Tibial nerve (tissue), 4 donors: ENCODE results near the gene DNAJA3. TPM values are rescaled to one million over a fixed set of nuclear protein-coding genes. Genes with fewer than 3 reads are reported as not detected.

Source experiments
- DNase-seq, 2 donors: peaks; one replicate each; pipeline ENCODE4 v3.0.0-alpha.2; 2019; ENCODE audit warnings: low spot score in 2 of 2
- H3K27ac ChIP-seq, 4 donors: fragments of 200-600 bp; sonication (generic) in 3 of 4; one replicate each; pipeline ENCODE4 v1.5.1; 2017 to 2019; ENCODE audit warnings: mild to moderate bottlenecking in 1 of 4
- H3K27me3 ChIP-seq, 2 donors: fragments of 200-600 bp; sonication (generic) in 1 of 2; one replicate each; pipeline versions ENCODE4 v1.5.1 to v1.6.0; 2017 to 2019
- H3K36me3 ChIP-seq, 3 donors: fragments of 200-600 bp; sonication (generic); one replicate each; pipeline ENCODE4 v1.5.1; 2018 to 2019
- H3K4me1 ChIP-seq, 4 donors: fragments of 200-600 bp; sonication (generic) in 3 of 4; one replicate each; pipeline ENCODE4 v1.5.1; 2017 to 2019
- H3K4me3 ChIP-seq, 4 donors: fragments of 200-600 bp; sonication (generic) in 3 of 4; one replicate each; pipeline ENCODE4 v1.5.1; 2017 to 2019; ENCODE audit warnings: mild to moderate bottlenecking in 1 of 4, moderate library complexity in 1 of 4
- H3K9me3 ChIP-seq, 4 donors: fragments of 200-600 bp; sonication (generic) in 3 of 4; one replicate each; pipeline ENCODE4 v1.5.1; 2017 to 2019
- EP300 ChIP-seq, 2 donors: sonication (generic); formaldehyde crosslinking; IDR thresholded peaks; one replicate each; pipeline ENCODE4 v1.6.1; 2017; ENCODE audit warnings: antibody characterized with exemption in 2 of 2, mild to moderate bottlenecking in 1 of 2
- POLR2A ChIP-seq, 2 donors: fragments of 450-650 bp; IDR thresholded peaks; one replicate each; pipeline ENCODE4 v1.6.1; 2017; ENCODE audit warnings: antibody characterized with exemption in 2 of 2, mild to moderate bottlenecking in 2 of 2, moderate library complexity in 2 of 2
- WGBS, 2 donors: methylation state at CpG; one replicate each; pipeline ENCODE4 v1.1.5; 2018; 5-methylcytosine and 5-hydroxymethylcytosine counted together
- total RNA-seq, 4 donors: library from RNA; depleted of rRNA; stranded (reverse); fragments of >200 nt; gene quantifications; one replicate each; pipeline ENCODE4 v1.1.0, GENCODE V29; 2016
- TF ChIP-seq, protein P1 (sequence below), 5 experiments: fragments of 200-600 bp in 3 of 5; fragments of 450-650 bp in 2 of 5; sonication (generic) in 3 of 5; IDR thresholded peaks; one replicate each; pipeline ENCODE4 v1.5.1; 2016 to 2019; ENCODE audit warnings: antibody characterized with exemption in 5 of 5, mild to moderate bottlenecking in 3 of 5, moderate library complexity in 2 of 5

The DNAJA3 gene
- total RNA-seq, 4 donors from 2014 or later, result 37.6 to 53.0 (median 49.2) TPM

- no peak overlapping the region for H3K4me3 ChIP-seq
- peaks cover 0 to 5% (median 0%) of the 10 kb centered on the region in 4 donors for H3K4me1 ChIP-seq
- H3K27me3 ChIP-seq, result no peaks in the 10 kb centered on the region
- H3K36me3 ChIP-seq, result peaks cover 0 to 82% (median 8%) of the 10 kb centered on the region in 3 donors
- no peaks in the 10 kb centered on the region for H3K9me3 ChIP-seq
- no peak for DNase-seq
- WGBS, 2 donors, result 88 to 91% methylated on average over 28 to 32 of the region's 32 CpGs
- H3K27ac ChIP-seq, result no peak overlapping the region
- no peak for TF ChIP-seq EP300 (IDR thresholded peaks at IDR 0.05)
- TF ChIP-seq POLR2A (IDR thresholded peaks at IDR 0.05), result no peak
- TF ChIP-seq, protein P1, sequence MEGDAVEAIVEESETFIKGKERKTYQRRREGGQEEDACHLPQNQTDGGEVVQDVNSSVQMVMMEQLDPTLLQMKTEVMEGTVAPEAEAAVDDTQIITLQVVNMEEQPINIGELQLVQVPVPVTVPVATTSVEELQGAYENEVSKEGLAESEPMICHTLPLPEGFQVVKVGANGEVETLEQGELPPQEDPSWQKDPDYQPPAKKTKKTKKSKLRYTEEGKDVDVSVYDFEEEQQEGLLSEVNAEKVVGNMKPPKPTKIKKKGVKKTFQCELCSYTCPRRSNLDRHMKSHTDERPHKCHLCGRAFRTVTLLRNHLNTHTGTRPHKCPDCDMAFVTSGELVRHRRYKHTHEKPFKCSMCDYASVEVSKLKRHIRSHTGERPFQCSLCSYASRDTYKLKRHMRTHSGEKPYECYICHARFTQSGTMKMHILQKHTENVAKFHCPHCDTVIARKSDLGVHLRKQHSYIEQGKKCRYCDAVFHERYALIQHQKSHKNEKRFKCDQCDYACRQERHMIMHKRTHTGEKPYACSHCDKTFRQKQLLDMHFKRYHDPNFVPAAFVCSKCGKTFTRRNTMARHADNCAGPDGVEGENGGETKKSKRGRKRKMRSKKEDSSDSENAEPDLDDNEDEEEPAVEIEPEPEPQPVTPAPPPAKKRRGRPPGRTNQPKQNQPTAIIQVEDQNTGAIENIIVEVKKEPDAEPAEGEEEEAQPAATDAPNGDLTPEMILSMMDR (IDR thresholded peaks at IDR 0.05), result no peak
Observed at GRCh38 chr16:4465977-4466779, 40.5 kb downstream of the DNAJA3 start.

DNA sequence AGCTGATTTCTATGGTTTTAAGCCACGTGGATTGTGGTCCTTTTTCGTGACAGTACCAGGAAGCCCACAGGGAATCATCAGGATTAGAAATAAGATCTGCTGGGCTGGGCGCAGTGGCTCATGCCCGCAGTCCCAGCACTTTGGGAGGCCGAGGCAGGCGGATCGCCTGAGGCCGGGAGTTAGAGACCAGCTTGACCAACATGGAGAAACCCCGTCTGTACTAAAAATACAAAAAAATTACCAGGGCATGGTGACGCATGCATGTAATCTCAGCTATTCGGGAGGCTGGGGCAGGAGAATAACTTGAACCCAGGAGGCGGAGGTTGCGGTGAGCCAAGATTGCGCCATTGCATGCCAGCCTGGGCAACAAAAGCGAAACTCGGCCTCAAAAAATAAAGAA is 42.2 kb downstream of the DNAJA3 start:
- H3K4me3 ChIP-seq, result no peak overlapping the region
- H3K27me3 ChIP-seq, result no peaks in the 10 kb centered on the region
- no peaks in the 10 kb centered on the region for H3K4me1 ChIP-seq
- no peaks in the 10 kb centered on the region for H3K9me3 ChIP-seq
- no peak overlapping the region for H3K27ac ChIP-seq
- no peak for TF ChIP-seq EP300 (IDR thresholded peaks at IDR 0.05)
- no peak for TF ChIP-seq POLR2A (IDR thresholded peaks at IDR 0.05)
- TF ChIP-seq, protein P1 (IDR thresholded peaks at IDR 0.05), result no peak
- no peak for DNase-seq
- peaks cover 0 to 68% (median 8%) of the 10 kb centered on the region in 3 donors for H3K36me3 ChIP-seq
- WGBS, 2 donors, result 94 to 97% methylated on average over 16 of the region's 16 CpGs

GRCh38 chr16:4468972-4469371 is 43.3 kb downstream of the DNAJA3 start:
- WGBS, 2 donors, result 92 to 96% methylated on average over 10 of the region's 10 CpGs
- Histone ChIP-seq H3K27ac (no peak overlapping the region), H3K27me3 (no peaks in the 10 kb centered on the region), H3K4me3 (no peak overlapping the region), H3K9me3 (no peaks in the 10 kb centered on the region), H3K4me1 (peaks cover 0 to 7% (median 2%) of the 10 kb centered on the region in 4 donors), H3K36me3 (peaks cover 0 to 58% (median 7%) of the 10 kb centered on the region in 3 donors)
- TF ChIP-seq EP300 (IDR thresholded peaks at IDR 0.05), result no peak
- no peak for TF ChIP-seq POLR2A (IDR thresholded peaks at IDR 0.05)
- TF ChIP-seq, protein P1 (IDR thresholded peaks at IDR 0.05), result no peak
- DNase-seq, result no peak

- H3K36me3 ChIP-seq, result peaks cover 0 to 29% (median 5%) of the 10 kb centered on the region in 3 donors
- H3K27ac ChIP-seq, result peak overlapping the region in 2 of 4 donors; percentile 51 to 83
- H3K27me3 ChIP-seq, result no peaks in the 10 kb centered on the region
- WGBS, 2 donors, result 94 to 95% methylated on average over 5 of the region's 5 CpGs
- H3K4me3 ChIP-seq, result no peak overlapping the region
- TF ChIP-seq, protein P1 (IDR thresholded peaks at IDR 0.05), result no peak
- TF ChIP-seq POLR2A (IDR thresholded peaks at IDR 0.05) (no peak), EP300 (IDR thresholded peaks at IDR 0.05) (no peak)
- no peak for DNase-seq
- H3K4me1 ChIP-seq, result peaks cover 0 to 26% (median 13%) of the 10 kb centered on the region in 4 donors
- H3K9me3 ChIP-seq, result no peaks in the 10 kb centered on the region
Observed at GRCh38 chr16:4471869-4472268, 46.2 kb downstream of the DNAJA3 start.

DNA sequence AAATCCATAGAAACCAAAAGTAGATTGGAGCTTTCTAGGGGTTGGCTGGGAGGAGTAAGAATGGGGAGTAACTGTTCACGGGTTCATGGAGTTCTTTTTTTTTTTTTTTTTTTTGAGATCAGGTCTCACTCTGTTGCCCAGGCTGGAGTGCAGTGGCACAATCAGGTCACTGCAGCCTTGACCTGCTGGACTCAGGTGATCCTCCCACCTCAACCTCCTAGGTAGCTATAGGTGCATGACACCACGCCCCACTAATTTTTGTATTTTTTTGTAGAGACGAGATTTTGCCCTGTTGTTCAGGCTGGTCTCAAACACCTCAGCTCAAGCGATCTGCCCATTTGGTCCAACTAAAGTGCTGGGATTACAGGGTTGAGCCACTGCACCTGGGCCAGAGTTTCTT is 47.2 kb downstream of the DNAJA3 start:
- TF ChIP-seq EP300 (IDR thresholded peaks at IDR 0.05) (no peak), POLR2A (IDR thresholded peaks at IDR 0.05) (no peak)
- TF ChIP-seq, protein P1 (IDR thresholded peaks at IDR 0.05), result no peak
- Histone ChIP-seq H3K27ac (no peak overlapping the region), H3K9me3 (no peaks in the 10 kb centered on the region), H3K4me1 (peaks cover 0 to 36% (median 13%) of the 10 kb centered on the region in 4 donors), H3K4me3 (no peak overlapping the region), H3K27me3 (no peaks in the 10 kb centered on the region), H3K36me3 (peaks cover 0 to 19% (median 5%) of the 10 kb centered on the region in 3 donors)
- no peak for DNase-seq
- WGBS, 2 donors, result 60 to 77% methylated on average over 4 of the region's 4 CpGs
